NCI-H128 (cell line): ENCODE data around the gene ATP6V0C.
"Not testable (repeated sequence)": the region's sequence is repeated elsewhere in the genome, so short reads cannot be mapped to it uniquely, and the experiment has no call there.

Experiments used
- DNase-seq: peaks from one replicate; lab custom pipeline; 2025; ENCODE audit not compliant: unreplicated experiment; lab: John Stamatoyannopoulos, UW

The ATP6V0C gene

GRCh38 chr16:2540912-2541311, 27.2 kb downstream of the ATP6V0C start:
- not testable (repeated sequence) for DNase-seq

DNA sequence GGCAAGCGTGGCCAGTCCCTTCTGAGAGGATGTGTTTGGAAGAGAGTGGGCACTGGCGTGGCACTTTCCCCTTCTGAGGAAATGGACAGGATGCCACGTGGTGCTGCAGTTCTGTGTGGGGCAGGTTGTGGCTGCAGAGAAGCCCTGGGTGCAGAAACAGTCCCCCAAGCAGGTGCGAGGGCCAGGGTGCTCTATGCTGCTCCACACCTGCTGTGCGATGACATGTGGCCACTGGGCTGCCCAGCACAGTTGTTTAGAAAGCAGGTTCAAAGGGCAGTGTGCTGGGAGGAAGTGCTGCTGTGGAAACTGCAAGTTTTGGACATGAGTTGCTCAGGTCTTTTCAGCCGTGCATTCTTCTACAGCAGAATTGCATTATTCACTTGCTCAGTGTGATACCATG, 27.7 kb downstream of the ATP6V0C start:
- DNase-seq = not testable (repeated sequence)

GRCh38 chr16:2543771-2544170, 30.0 kb downstream of the ATP6V0C start:
- not testable (repeated sequence) for DNase-seq

- DNase-seq = not testable (repeated sequence)
Observed at GRCh38 chr16:2550283-2550878, 36.6 kb downstream of the ATP6V0C start.

- DNase-seq = not testable (repeated sequence)
Observed at GRCh38 chr16:2551420-2551889, 37.7 kb downstream of the ATP6V0C start.

GRCh38 chr16:2554709-2555425, 41.1 kb downstream of the ATP6V0C start:
- not testable (repeated sequence) for DNase-seq

DNA sequence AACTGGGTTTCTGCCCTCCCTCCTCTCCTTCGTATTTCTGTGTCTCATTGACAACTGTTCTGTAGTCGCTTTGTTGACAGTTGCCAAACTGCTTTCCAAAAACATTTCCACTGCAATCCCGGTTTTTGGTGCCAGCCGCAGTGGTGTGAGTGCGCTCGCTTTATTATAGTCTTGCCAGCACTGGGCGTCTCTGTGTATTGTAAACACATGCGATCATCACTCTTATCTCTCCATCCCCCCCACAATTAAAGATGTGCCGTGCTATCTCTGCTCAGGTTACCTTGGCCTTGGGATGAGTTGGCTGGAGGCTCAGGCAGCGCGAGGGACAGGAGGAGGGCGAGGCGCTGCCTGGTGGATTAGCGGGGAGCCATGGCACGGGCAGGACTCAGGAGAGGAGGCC, 43.4 kb downstream of the ATP6V0C start:
- not testable (repeated sequence) for DNase-seq

DNA sequence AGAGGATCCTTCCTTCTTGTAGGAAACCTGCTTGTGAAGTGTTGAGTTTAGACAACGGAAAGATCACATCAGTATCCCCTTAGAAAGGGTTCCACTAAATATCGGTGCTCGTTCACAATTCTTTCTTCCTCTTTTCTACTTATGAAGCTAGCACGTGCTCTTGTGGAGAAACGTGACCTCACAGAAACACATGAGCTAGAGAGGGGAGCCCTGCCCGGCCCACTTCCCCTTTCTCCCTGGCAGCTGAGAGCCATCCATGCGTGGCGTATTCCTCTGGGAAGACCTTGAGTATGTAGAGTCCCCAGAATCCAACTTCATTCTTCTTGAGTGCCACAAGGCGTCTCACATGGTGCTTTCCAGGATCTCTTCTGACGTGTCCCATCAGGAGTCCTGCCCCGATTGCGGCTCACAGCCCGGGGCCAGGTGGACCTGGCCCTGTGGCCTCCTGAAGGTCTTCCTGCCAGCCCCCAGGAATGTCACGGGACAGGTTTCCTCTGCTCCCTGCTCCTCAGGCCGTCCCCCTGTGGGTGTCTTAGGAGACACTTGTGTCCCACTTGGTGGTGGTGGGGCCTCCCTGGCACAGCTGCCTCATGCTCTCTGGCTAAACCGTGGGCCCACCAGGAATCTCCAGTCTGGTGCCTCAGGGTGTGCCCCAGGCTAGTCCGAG, 46.5 kb downstream of the ATP6V0C start:
- not testable (repeated sequence) for DNase-seq

DNA sequence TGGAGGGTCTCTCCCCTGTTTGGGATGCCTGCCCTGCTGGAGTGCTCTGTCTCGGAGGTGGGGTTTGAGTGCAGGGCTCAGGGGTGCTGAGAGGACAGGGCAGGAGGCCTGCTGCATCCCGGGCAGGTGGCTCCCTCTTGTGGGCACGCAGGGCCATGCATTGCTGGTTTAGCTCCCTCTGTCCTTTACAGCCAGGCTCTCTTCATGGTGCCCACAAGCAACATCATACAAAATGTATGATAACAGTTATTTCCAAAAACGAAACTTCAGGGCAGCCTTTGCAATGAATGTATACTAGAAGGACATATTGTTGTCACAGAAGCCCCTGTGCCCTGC, 47.0 kb downstream of the ATP6V0C start:
- DNase-seq = not testable (repeated sequence)

- not testable (repeated sequence) for DNase-seq
Observed at GRCh38 chr16:2567506-2567905, 53.8 kb downstream of the ATP6V0C start.

DNA sequence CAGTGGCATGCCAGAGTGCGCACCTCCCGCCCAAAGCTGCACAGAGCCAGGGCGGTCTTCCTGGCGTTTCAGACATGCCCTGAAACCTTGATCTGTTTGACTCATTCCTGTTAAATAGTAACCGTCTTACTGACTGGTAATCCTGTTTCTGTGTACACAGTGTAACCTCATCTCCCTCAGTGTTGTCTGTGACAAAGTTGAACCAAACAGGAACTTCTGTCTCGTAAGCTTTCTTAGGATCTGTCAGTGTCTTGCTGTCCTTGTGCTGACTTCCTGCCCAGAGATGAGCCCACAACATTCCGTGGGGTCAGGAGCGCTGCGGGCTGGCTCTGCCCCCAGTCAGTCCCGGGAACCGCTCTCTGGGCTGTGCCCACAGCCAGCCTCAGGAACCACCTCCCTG, 54.8 kb downstream of the ATP6V0C start:
- DNase-seq = not testable (repeated sequence)
